ENCODE results near the gene KIF2A. TPM values are rescaled to one million over a fixed set of nuclear protein-coding genes. Genes with fewer than 3 reads are reported as not detected.

The KIF2A gene
- total and polyA plus RNA-seq, 2 of the 13 experiments (the other 11 are each of a cell fraction or from before 2014, with no cell fraction given) = 8.5 to 19.2 TPM

GRCh38 chr5:62403411-62404250 lies 97.6 kb downstream of the KIF2A start, which contains the start of gene DIMT1 (continued):
- TF ChIP-seq, protein P1, sequence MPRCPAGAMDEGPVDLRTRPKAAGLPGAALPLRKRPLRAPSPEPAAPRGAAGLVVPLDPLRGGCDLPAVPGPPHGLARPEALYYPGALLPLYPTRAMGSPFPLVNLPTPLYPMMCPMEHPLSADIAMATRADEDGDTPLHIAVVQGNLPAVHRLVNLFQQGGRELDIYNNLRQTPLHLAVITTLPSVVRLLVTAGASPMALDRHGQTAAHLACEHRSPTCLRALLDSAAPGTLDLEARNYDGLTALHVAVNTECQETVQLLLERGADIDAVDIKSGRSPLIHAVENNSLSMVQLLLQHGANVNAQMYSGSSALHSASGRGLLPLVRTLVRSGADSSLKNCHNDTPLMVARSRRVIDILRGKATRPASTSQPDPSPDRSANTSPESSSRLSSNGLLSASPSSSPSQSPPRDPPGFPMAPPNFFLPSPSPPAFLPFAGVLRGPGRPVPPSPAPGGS (CRISPR knock-in tag; IDR thresholded peaks at IDR 0.05) = peak; percentile 85; the same call in 1 of the 2 replicates
- no peak for TF ChIP-seq ZEB1 (IDR thresholded peaks at IDR 0.05; ENCODE audit: insufficient replicate concordance, low read depth)
- TF ChIP-seq BCLAF1 (IDR thresholded peaks at IDR 0.05) = no peak
- TF ChIP-seq HMG20B (CRISPR knock-in tag; conservative IDR thresholded peaks at IDR 0.05) = no peak
- TF ChIP-seq ZNF564 (CRISPR knock-in tag; IDR thresholded peaks at IDR 0.05) = peak; percentile 69; the same call in 1 of the 2 replicates
- TF ChIP-seq ZMYM2 (CRISPR knock-in tag; IDR thresholded peaks at IDR 0.05) = no peak
- TF ChIP-seq SATB2 (CRISPR knock-in tag; IDR thresholded peaks at IDR 0.05) = 0 out of 2 replicates have a peak, but pooled peaks have one; percentile 1
- TF ChIP-seq ZNF724P (CRISPR knock-in tag; IDR thresholded peaks at IDR 0.05; ENCODE audit: borderline replicate concordance) = peak; percentile 75
- TF ChIP-seq, protein P2, sequence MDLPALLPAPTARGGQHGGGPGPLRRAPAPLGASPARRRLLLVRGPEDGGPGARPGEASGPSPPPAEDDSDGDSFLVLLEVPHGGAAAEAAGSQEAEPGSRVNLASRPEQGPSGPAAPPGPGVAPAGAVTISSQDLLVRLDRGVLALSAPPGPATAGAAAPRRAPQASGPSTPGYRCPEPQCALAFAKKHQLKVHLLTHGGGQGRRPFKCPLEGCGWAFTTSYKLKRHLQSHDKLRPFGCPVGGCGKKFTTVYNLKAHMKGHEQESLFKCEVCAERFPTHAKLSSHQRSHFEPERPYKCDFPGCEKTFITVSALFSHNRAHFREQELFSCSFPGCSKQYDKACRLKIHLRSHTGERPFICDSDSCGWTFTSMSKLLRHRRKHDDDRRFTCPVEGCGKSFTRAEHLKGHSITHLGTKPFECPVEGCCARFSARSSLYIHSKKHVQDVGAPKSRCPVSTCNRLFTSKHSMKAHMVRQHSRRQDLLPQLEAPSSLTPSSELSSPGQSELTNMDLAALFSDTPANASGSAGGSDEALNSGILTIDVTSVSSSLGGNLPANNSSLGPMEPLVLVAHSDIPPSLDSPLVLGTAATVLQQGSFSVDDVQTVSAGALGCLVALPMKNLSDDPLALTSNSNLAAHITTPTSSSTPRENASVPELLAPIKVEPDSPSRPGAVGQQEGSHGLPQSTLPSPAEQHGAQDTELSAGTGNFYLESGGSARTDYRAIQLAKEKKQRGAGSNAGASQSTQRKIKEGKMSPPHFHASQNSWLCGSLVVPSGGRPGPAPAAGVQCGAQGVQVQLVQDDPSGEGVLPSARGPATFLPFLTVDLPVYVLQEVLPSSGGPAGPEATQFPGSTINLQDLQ (CRISPR knock-in tag; IDR thresholded peaks at IDR 0.05) = 0 out of 2 replicates have a peak, but pooled peaks have one; percentile 53
- TF ChIP-seq RFX1 (IDR thresholded peaks at IDR 0.05) = no peak
- peak; percentile 36; the same call in 1 of the 2 replicates for TF ChIP-seq HOMEZ (CRISPR knock-in tag; IDR thresholded peaks at IDR 0.05; ENCODE audit: low read depth)
- TF ChIP-seq, protein P3, sequence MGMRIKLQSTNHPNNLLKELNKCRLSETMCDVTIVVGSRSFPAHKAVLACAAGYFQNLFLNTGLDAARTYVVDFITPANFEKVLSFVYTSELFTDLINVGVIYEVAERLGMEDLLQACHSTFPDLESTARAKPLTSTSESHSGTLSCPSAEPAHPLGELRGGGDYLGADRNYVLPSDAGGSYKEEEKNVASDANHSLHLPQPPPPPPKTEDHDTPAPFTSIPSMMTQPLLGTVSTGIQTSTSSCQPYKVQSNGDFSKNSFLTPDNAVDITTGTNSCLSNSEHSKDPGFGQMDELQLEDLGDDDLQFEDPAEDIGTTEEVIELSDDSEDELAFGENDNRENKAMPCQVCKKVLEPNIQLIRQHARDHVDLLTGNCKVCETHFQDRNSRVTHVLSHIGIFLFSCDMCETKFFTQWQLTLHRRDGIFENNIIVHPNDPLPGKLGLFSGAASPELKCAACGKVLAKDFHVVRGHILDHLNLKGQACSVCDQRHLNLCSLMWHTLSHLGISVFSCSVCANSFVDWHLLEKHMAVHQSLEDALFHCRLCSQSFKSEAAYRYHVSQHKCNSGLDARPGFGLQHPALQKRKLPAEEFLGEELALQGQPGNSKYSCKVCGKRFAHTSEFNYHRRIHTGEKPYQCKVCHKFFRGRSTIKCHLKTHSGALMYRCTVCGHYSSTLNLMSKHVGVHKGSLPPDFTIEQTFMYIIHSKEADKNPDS (CRISPR knock-in tag; IDR thresholded peaks at IDR 0.05) = no peak
- TF ChIP-seq, protein P4, sequence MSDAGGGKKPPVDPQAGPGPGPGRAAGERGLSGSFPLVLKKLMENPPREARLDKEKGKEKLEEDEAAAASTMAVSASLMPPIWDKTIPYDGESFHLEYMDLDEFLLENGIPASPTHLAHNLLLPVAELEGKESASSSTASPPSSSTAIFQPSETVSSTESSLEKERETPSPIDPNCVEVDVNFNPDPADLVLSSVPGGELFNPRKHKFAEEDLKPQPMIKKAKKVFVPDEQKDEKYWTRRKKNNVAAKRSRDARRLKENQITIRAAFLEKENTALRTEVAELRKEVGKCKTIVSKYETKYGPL (CRISPR knock-in tag; IDR thresholded peaks at IDR 0.05) = no peak; the same call in 1 of the 2 replicates
- no peak; the same call in 1 of the 2 replicates for TF ChIP-seq BCL6 (CRISPR knock-in tag; IDR thresholded peaks at IDR 0.05)
- TF ChIP-seq ZMAT3 (CRISPR knock-in tag; conservative IDR thresholded peaks at IDR 0.05) = peak; percentile 92; the same call in 1 of the 2 replicates
- TF ChIP-seq SALL1 (CRISPR knock-in tag; IDR thresholded peaks at IDR 0.05) = peak; percentile 91
- TF ChIP-seq SIX4 (CRISPR knock-in tag; IDR thresholded peaks at IDR 0.05) = no peak; the same call in 1 of the 2 replicates
- TF ChIP-seq ISL2 (CRISPR knock-in tag; IDR thresholded peaks at IDR 0.05) = peak; percentile 79
